AG08396 (cell line): ENCODE measurements around the gene RBBP9.
"Not testable (repeated sequence)": the region's sequence is repeated elsewhere in the genome, so short reads cannot be mapped to it uniquely, and the experiment has no call there.

ENCODE experiments used
- DNase-seq: peaks from one replicate; pipeline ENCODE4 v3.0.0; 2012; ENCODE audit warnings: low spot score, mixed read lengths

Gene RBBP9

GRCh38 chr20:18496740-18497592 is at the start of gene RBBP9:
Gene RBBP9, minus strand, starts transcription at chr20:18497225. Its CDS starts 58 bp downstream, at chr20:18497167.
- peak; percentile 89 for DNase-seq

- no peak for DNase-seq
Measured at GRCh38 chr20:18545566-18545965, 48.5 kb upstream of the RBBP9 start.

GRCh38 chr20:18543932-18544331 is 46.9 kb upstream of the RBBP9 start:
- no peak for DNase-seq

GRCh38 chr20:18543216-18543615 is 46.2 kb upstream of the RBBP9 start:
- no peak for DNase-seq

- no peak for DNase-seq
Measured at GRCh38 chr20:18541741-18542140, 44.7 kb upstream of the RBBP9 start.

GRCh38 chr20:18537651-18538050 is 40.6 kb upstream of the RBBP9 start:
- no peak for DNase-seq

- DNase-seq: no peak
Measured at GRCh38 chr20:18533978-18534644, 37.1 kb upstream of the RBBP9 start.

- no peak for DNase-seq
Measured at GRCh38 chr20:18533491-18533890, 36.5 kb upstream of the RBBP9 start.

GRCh38 chr20:18532626-18533025 is 35.6 kb upstream of the RBBP9 start:
- DNase-seq: no peak

- no peak for DNase-seq
Measured at GRCh38 chr20:18529041-18529440, 32.0 kb upstream of the RBBP9 start.

GRCh38 chr20:18527836-18528235 is 30.8 kb upstream of the RBBP9 start:
- DNase-seq: peak; percentile 49

GRCh38 chr20:18527339-18527738 is 30.3 kb upstream of the RBBP9 start:
- DNase-seq: no peak

- DNase-seq: not testable (repeated sequence)
Measured at GRCh38 chr20:18526761-18527160, 29.7 kb upstream of the RBBP9 start.

GRCh38 chr20:18524646-18525045 is 27.6 kb upstream of the RBBP9 start:
- DNase-seq: peak; percentile 15

- no peak for DNase-seq
Measured at GRCh38 chr20:18523066-18523465, 26.0 kb upstream of the RBBP9 start.

- DNase-seq: not testable (repeated sequence)
Measured at GRCh38 chr20:18522066-18522465, 25.0 kb upstream of the RBBP9 start.

- no peak for DNase-seq
Measured at GRCh38 chr20:18515973-18516372, 18.9 kb upstream of the RBBP9 start.

- no peak for DNase-seq
Measured at GRCh38 chr20:18514127-18514526, 17.1 kb upstream of the RBBP9 start.

- DNase-seq: no peak
Measured at GRCh38 chr20:18513208-18513607, 16.2 kb upstream of the RBBP9 start.

- DNase-seq: no peak
Measured at GRCh38 chr20:18511571-18511970, 14.5 kb upstream of the RBBP9 start.

- DNase-seq: peak; percentile 94
Measured at GRCh38 chr20:18507218-18508191, 10.5 kb upstream of the RBBP9 start, which contains the start of gene SEC23B. Gene SEC23B, plus strand, starts transcription at chr20:18507940. Its CDS starts 2,896 bp downstream, at chr20:18510836.

GRCh38 chr20:18506744-18507143 is 9.7 kb upstream of the RBBP9 start:
- DNase-seq: no peak
